HG02588 (cell line): Measurements from ENCODE around the gene RASSF3.
"Not testable (repeated sequence)": the region's sequence is repeated elsewhere in the genome, so short reads cannot be mapped to it uniquely, and the experiment has no call there.

Experiments used
- ATAC-seq: cut with Tn5 transposase; IDR thresholded peaks from one replicate; pipeline ENCODE4 v1.9.1; 2021; ENCODE audit warnings: mild to moderate bottlenecking, moderate library complexity; ENCODE audit not compliant: unreplicated experiment

The RASSF3 gene

GRCh38 chr12:64688715-64689114, 78.4 kb downstream of the RASSF3 start:
- no peak for ATAC-seq

GRCh38 chr12:64690236-64690635, 79.9 kb downstream of the RASSF3 start:
- not testable (repeated sequence) for ATAC-seq

GRCh38 chr12:64691227-64691794, 81.0 kb downstream of the RASSF3 start:
- ATAC-seq = no peak

GRCh38 chr12:64691795-64692583, 81.7 kb downstream of the RASSF3 start:
- ATAC-seq = no peak

GRCh38 chr12:64694130-64695040, 84.1 kb downstream of the RASSF3 start:
- ATAC-seq = no peak

GRCh38 chr12:64695550-64695949, 85.3 kb downstream of the RASSF3 start:
- ATAC-seq = no peak

- ATAC-seq = no peak
Observed at GRCh38 chr12:64696080-64696741, 85.9 kb downstream of the RASSF3 start.

- no peak for ATAC-seq
Observed at GRCh38 chr12:64699504-64700115, 89.3 kb downstream of the RASSF3 start.

- ATAC-seq = no peak
Observed at GRCh38 chr12:64700532-64700931, 90.2 kb downstream of the RASSF3 start.

GRCh38 chr12:64701283-64701682, 91.0 kb downstream of the RASSF3 start:
- no peak for ATAC-seq

GRCh38 chr12:64706306-64706705, 96.0 kb downstream of the RASSF3 start:
- ATAC-seq = no peak

- no peak for ATAC-seq
Observed at GRCh38 chr12:64706857-64707256, 96.6 kb downstream of the RASSF3 start.

- ATAC-seq = no peak
Observed at GRCh38 chr12:64707362-64707761, 97.1 kb downstream of the RASSF3 start.

- ATAC-seq = no peak
Observed at GRCh38 chr12:64707926-64708325, 97.6 kb downstream of the RASSF3 start.

GRCh38 chr12:64709429-64709828, 99.1 kb downstream of the RASSF3 start:
- no peak for ATAC-seq

GRCh38 chr12:64713376-64713775, 103.1 kb downstream of the RASSF3 start:
- no peak for ATAC-seq

- peak; percentile 75 for ATAC-seq
Observed at GRCh38 chr12:64714551-64714968, 104.3 kb downstream of the RASSF3 start.

GRCh38 chr12:64716371-64716770, 106.1 kb downstream of the RASSF3 start:
- no peak for ATAC-seq

GRCh38 chr12:64716839-64717455, 106.7 kb downstream of the RASSF3 start:
- ATAC-seq = no peak

GRCh38 chr12:64718649-64719048, 108.4 kb downstream of the RASSF3 start:
- no peak for ATAC-seq
